ENCODE results near the gene IFT81. TPM values are rescaled to one million over a fixed set of nuclear protein-coding genes. Genes with fewer than 3 reads are reported as not detected.

The IFT81 gene
- total and polyA plus RNA-seq, 2 donors (not counting 1 experiment from before 2014, with no cell fraction given), result 0.43 to 6.8 TPM

DNA sequence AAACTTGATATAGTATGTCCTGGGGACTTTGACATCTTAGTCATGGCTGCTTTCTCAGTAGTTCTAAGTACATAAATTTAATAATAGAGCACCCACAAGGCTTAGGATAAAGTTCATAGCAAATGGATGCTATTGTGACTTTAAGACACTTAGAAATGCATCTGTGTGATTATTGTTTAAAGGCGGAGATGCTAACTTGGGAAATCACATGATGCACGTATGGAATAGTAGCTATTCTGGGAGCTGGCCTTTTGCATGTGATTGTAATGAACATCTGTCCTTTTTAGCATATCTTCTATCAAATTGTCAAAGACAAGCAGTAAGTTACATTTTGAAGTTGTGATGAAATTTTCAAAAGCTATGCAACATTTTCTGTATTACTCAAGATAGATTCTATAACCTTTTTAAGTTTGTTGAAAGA, 110.2 kb downstream of the IFT81 start:
- H3K27me3 Mint-ChIP-seq, result peaks cover 3% of the 10 kb centered on the region
- H3K36me3 ChIP-seq (replicated peaks in 1 of 2; ENCODE audit: control extremely low read depth in 1 of 2, control insufficient read depth in 1 of 2, extremely low read depth in 1 of 2, insufficient read depth in 2 of 2, low read length in 1 of 2), result no peaks in the 10 kb centered on the region
- H3K79me2 ChIP-seq (ENCODE audit: control insufficient read depth, insufficient read depth, low read length), result no peaks in the 10 kb centered on the region
- no peak overlapping the region for H3K4me3 Mint-ChIP-seq
- H3K27ac Mint-ChIP-seq, result no peak overlapping the region
- H3K4me2 ChIP-seq (replicated peaks; ENCODE audit: low read depth, low read length, poor library complexity, severe bottlenecking), result no peak overlapping the region
- intact Hi-C loops (cut with micrococcal nuclease), result no loop called here
- ATAC-seq (ENCODE audit: low read depth) (no peak), DNase-seq (no peak)
- H3K4me1 Mint-ChIP-seq, result peaks cover 3% of the 10 kb centered on the region
- H3K27me3 ChIP-seq (replicated peaks in 1 of 4; ENCODE audit: control extremely low read depth in 1 of 4, control insufficient read depth in 3 of 4, insufficient read depth in 4 of 4, low read length in 3 of 4), result no peaks in the 10 kb centered on the region
- TF ChIP-seq CTCF (IDR thresholded peaks at IDR 0.05), result no peak
- no peaks in the 10 kb centered on the region for H3K9me3 ChIP-seq (ENCODE audit: control extremely low read depth in 1 of 3, control insufficient read depth in 2 of 3, insufficient read depth in 1 of 3, low read length in 2 of 3)
- no peaks in the 10 kb centered on the region for H4K20me1 ChIP-seq (ENCODE audit: control insufficient read depth, insufficient read depth, low read length, poor library complexity, severe bottlenecking)
- peak overlapping the region; percentile 25 for H2AFZ ChIP-seq (ENCODE audit: insufficient read depth, low read depth, low read length, poor library complexity, severe bottlenecking)
- no peak overlapping the region for H3K27ac ChIP-seq (ENCODE audit: low read length in 2 of 2)
- H3K4me1 ChIP-seq (ENCODE audit: control insufficient read depth in 2 of 2, insufficient read depth in 2 of 2, low read length in 2 of 2), result no peaks in the 10 kb centered on the region
- H3K4me3 ChIP-seq (ENCODE audit: control extremely low read depth in 1 of 5, extremely low read depth in 1 of 5, insufficient read depth in 1 of 5, low read depth in 2 of 5, low read length in 4 of 5), result no peak overlapping the region
- no peak overlapping the region for H3K9ac ChIP-seq (ENCODE audit: low read length)
- ChIA-PET CTCF (interaction anchor here (1.3 kb wide), 1 partner anchor 12 kb away, joined by 3 read pairs; no protein-coding TSS in a partner anchor), POLR2A (no interaction called here)
- WGBS (ENCODE audit: insufficient coverage), result no CpG with 5 or more reads among the region's 2 CpGs
- H3K9me3 Mint-ChIP-seq (ENCODE audit: insufficient read depth), result no peaks in the 10 kb centered on the region

- H3K9me3 Mint-ChIP-seq (ENCODE audit: insufficient read depth), result no peaks in the 10 kb centered on the region
- H4K20me1 ChIP-seq (ENCODE audit: control insufficient read depth, insufficient read depth, low read length, poor library complexity, severe bottlenecking), result no peaks in the 10 kb centered on the region
- no CpG with 5 or more reads among the region's 3 CpGs for WGBS (ENCODE audit: insufficient coverage)
- no peak overlapping the region for H3K9ac ChIP-seq (ENCODE audit: low read length)
- H3K4me3 Mint-ChIP-seq, result no peak overlapping the region
- no peaks in the 10 kb centered on the region for H3K4me1 ChIP-seq (ENCODE audit: control insufficient read depth in 2 of 2, insufficient read depth in 2 of 2, low read length in 2 of 2)
- intact Hi-C loops (cut with micrococcal nuclease), result no loop called here
- H3K4me2 ChIP-seq (replicated peaks; ENCODE audit: low read depth, low read length, poor library complexity, severe bottlenecking), result no peak overlapping the region
- no peak overlapping the region for H3K4me3 ChIP-seq (ENCODE audit: control extremely low read depth in 1 of 5, extremely low read depth in 1 of 5, insufficient read depth in 1 of 5, low read depth in 2 of 5, low read length in 4 of 5)
- ChIA-PET POLR2A (no interaction called here), CTCF (interaction anchor here (1.3 kb wide), 1 partner anchor 12 kb away, joined by 3 read pairs; no protein-coding TSS in a partner anchor)
- H3K27ac ChIP-seq (ENCODE audit: low read length in 2 of 2), result no peak overlapping the region
- H2AFZ ChIP-seq (ENCODE audit: insufficient read depth, low read depth, low read length, poor library complexity, severe bottlenecking), result peak overlapping the region; percentile 25
- H3K4me1 Mint-ChIP-seq, result peaks cover 3% of the 10 kb centered on the region
- no peaks in the 10 kb centered on the region for H3K36me3 ChIP-seq (replicated peaks in 1 of 2; ENCODE audit: control extremely low read depth in 1 of 2, control insufficient read depth in 1 of 2, extremely low read depth in 1 of 2, insufficient read depth in 2 of 2, low read length in 1 of 2)
- no peaks in the 10 kb centered on the region for H3K9me3 ChIP-seq (ENCODE audit: control extremely low read depth in 1 of 3, control insufficient read depth in 2 of 3, insufficient read depth in 1 of 3, low read length in 2 of 3)
- peaks cover 3% of the 10 kb centered on the region for H3K27me3 Mint-ChIP-seq
- TF ChIP-seq CTCF (IDR thresholded peaks at IDR 0.05) (no peak), EZH2 (IDR thresholded peaks at IDR 0.05; ENCODE audit: borderline replicate concordance, insufficient read depth, low read depth, low read length, poor library complexity, severe bottlenecking) (no peak)
- H3K27me3 ChIP-seq (replicated peaks in 1 of 4; ENCODE audit: control extremely low read depth in 1 of 4, control insufficient read depth in 3 of 4, insufficient read depth in 4 of 4, low read length in 3 of 4), result no peaks in the 10 kb centered on the region
- ATAC-seq (ENCODE audit: low read depth) (no peak), DNase-seq (no peak)
- H3K79me2 ChIP-seq (ENCODE audit: control insufficient read depth, insufficient read depth, low read length), result no peaks in the 10 kb centered on the region
- no peak overlapping the region for H3K27ac Mint-ChIP-seq
Measured at GRCh38 chr12:110234755-110235154, 110.6 kb downstream of the IFT81 start.

Measured in B cell (primary cell).